Measurements from ENCODE around the gene SEC16B.

The SEC16B gene

GRCh38 chr1:177977141-177977540 lies 7.3 kb upstream of the SEC16B start:
- no peak for DNase-seq (ENCODE audit: low read depth in 2 of 3, low spot score in 2 of 3)

- DNase-seq (ENCODE audit: low read depth in 2 of 3, low spot score in 2 of 3), result no peak
Measured at GRCh38 chr1:177976596-177976995, 6.7 kb upstream of the SEC16B start.

GRCh38 chr1:177975588-177976495 lies 6.0 kb upstream of the SEC16B start:
- no peak for DNase-seq (ENCODE audit: low read depth in 2 of 3, low spot score in 2 of 3)

- DNase-seq (ENCODE audit: low read depth in 2 of 3, low spot score in 2 of 3), result no peak
Measured at GRCh38 chr1:177973585-177973984, 3.7 kb upstream of the SEC16B start.

GRCh38 chr1:177969109-177969508 lies 749 bp downstream of the SEC16B start:
- DNase-seq (ENCODE audit: low read depth in 2 of 3, low spot score in 2 of 3), result no peak

GRCh38 chr1:177966199-177966598 lies 3.7 kb downstream of the SEC16B start:
- DNase-seq (ENCODE audit: low read depth in 2 of 3, low spot score in 2 of 3), result no peak

GRCh38 chr1:177965293-177965692 lies 4.6 kb downstream of the SEC16B start:
- DNase-seq (ENCODE audit: low read depth in 2 of 3, low spot score in 2 of 3), result no peak

- DNase-seq (ENCODE audit: low read depth in 2 of 3, low spot score in 2 of 3), result no peak
Measured at GRCh38 chr1:177964336-177964735, 5.5 kb downstream of the SEC16B start.

GRCh38 chr1:177960939-177961622 lies 8.8 kb downstream of the SEC16B start:
- no peak for DNase-seq (ENCODE audit: low read depth in 2 of 3, low spot score in 2 of 3)

GRCh38 chr1:177959811-177960515 lies 9.9 kb downstream of the SEC16B start:
- no peak for DNase-seq (ENCODE audit: low read depth in 2 of 3, low spot score in 2 of 3)

GRCh38 chr1:177958092-177958491 lies 11.8 kb downstream of the SEC16B start:
- no peak for DNase-seq (ENCODE audit: low read depth in 2 of 3, low spot score in 2 of 3)

GRCh38 chr1:177954076-177954475 lies 15.8 kb downstream of the SEC16B start:
- DNase-seq (ENCODE audit: low read depth in 2 of 3, low spot score in 2 of 3), result no peak

- no peak for DNase-seq (ENCODE audit: low read depth in 2 of 3, low spot score in 2 of 3)
Measured at GRCh38 chr1:177953549-177953948, 16.3 kb downstream of the SEC16B start.

GRCh38 chr1:177952691-177953090 lies 17.2 kb downstream of the SEC16B start:
- DNase-seq (ENCODE audit: low read depth in 2 of 3, low spot score in 2 of 3), result no peak

GRCh38 chr1:177952249-177952648 lies 17.6 kb downstream of the SEC16B start:
- no peak for DNase-seq (ENCODE audit: low read depth in 2 of 3, low spot score in 2 of 3)

- DNase-seq (ENCODE audit: low read depth in 2 of 3, low spot score in 2 of 3), result no peak
Measured at GRCh38 chr1:177950506-177950905, 19.4 kb downstream of the SEC16B start.

GRCh38 chr1:177948336-177948972 lies 21.4 kb downstream of the SEC16B start:
- DNase-seq (ENCODE audit: low read depth in 2 of 3, low spot score in 2 of 3), result no peak

- no peak for DNase-seq (ENCODE audit: low read depth in 2 of 3, low spot score in 2 of 3)
Measured at GRCh38 chr1:177947623-177948022, 22.2 kb downstream of the SEC16B start.

GRCh38 chr1:177945943-177946650 lies 23.8 kb downstream of the SEC16B start:
- peak; percentile 2 to 5 (median 4) for DNase-seq (ENCODE audit: low read depth in 2 of 3, low spot score in 2 of 3)

All from activated CD8-positive, alpha-beta memory T cell treated with anti-CD3 and anti-CD28 coated beads for 48 hours (primary cell).